NCI-H345 treated with DMSO at 0.1 percent for 48 hours (cell line): Measurements from ENCODE around the gene CGB5.
"Not testable (repeated sequence)": the region's sequence is repeated elsewhere in the genome, so short reads cannot be mapped to it uniquely, and the experiment has no call there.

Experiments used
- DNase-seq: peaks from one replicate; lab custom pipeline; 2025; ENCODE audit not compliant: unreplicated experiment; lab: John Stamatoyannopoulos, UW

The CGB5 gene

DNA sequence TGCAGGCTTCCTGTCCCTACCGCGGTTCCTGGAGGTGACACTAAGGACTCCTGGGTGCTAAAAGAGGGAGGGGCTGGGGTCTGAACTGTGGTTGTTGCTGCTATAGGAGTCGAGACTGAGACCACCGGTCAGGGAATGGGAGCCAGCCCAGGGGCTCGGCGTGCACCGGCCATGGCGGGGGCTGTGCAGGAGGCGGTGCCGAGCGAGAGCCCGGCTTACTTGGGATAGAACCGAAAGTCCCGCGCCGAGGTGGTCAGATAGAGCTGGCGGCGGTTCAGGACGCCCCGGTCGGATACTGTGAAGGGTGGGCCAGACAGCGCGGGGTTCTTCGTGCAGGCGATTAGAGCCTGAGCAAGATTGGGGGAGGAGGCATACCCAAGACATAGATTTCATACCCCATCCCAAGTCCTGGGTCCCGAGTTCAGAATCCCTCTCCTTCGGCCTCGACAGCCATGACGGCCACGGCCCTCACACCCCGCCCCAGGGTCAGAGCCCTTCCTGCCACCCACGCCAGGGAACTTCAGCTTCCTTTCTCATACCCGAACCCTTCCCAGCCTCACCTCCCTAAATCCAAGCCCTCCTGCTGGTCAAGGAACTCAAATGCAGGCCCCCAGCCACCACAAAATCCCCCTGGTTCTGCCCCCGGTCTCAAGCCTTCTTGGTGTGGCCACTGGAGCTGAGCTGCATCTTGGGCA lies 13.4 kb downstream of the CGB5 start:
- not testable (repeated sequence) for DNase-seq

DNA sequence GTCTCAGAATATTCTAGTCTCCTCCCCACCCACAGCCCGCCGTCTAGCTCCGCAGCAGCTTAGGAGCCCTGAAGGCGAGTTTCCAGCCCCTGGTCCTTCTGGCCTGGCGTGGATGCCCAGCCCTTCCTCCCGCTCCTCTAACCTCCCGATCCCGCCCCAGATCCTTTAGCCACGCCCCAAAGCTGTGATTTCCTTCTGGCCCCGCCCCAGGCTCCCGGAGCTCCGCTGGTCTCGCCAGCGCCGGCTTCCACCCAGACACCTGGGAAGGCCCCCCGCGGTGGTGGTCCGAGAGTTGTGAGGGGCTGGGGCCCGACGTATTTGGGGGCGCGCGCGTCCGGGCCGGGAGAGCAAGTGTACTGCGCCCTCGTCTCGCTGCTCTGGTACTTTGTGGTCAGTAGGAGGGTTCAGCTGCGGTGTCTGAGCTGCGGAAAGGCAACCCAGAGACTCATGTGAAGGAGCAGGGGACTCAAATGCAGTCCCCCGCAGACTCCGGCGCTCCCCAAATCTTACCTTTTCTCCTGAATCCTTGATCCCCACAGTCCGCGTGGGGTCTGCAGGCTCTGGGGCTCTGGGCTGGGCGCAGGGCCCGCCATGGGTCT lies 14.1 kb downstream of the CGB5 start, which contains the start of gene CGB7:
CGB7 (minus strand) TSS at position 114 of the 599 bp plus-strand sequence. CDS start 2,374 bp downstream, outside the sequence.
- no peak for DNase-seq

DNA sequence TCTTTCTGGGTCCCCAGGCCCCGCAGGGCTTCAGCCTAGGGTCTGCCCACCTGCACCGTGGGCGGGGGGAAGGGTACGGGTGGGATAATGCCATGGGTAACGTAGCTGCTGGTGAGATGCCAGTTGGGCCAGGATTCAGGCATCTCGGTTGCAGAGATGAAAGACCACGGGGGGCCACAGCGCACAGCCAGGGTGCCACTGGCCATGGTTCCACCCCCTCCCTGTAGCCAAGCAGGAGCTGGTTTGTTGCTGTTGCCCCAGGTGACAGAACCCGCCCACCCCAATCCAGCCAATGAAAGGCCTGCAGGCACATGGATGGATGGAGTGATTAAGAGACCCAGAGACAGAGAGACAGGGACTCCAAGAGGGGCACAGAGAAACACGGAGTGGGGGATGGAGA lies 14.9 kb downstream of the CGB5 start:
- DNase-seq = no peak

DNA sequence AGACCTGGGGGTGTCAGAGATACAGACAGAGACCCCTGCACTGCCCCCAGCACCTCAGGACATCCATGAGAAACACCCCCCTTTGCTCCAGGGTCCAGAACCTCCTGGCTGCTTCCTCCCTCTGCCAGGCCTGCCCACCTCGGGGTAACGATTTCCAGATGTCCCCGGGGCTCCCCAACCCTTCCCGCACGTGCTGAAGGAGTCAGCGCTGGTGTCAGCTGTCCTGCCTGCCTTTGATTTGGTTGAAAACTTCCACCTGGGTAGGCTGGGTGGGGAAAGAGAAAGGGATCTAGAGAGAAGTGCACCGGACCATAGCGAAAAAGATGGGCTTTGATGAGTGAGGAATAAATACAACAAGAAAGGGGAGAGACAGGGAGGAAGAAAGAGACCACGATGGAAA lies 15.4 kb downstream of the CGB5 start:
- DNase-seq = no peak

DNA sequence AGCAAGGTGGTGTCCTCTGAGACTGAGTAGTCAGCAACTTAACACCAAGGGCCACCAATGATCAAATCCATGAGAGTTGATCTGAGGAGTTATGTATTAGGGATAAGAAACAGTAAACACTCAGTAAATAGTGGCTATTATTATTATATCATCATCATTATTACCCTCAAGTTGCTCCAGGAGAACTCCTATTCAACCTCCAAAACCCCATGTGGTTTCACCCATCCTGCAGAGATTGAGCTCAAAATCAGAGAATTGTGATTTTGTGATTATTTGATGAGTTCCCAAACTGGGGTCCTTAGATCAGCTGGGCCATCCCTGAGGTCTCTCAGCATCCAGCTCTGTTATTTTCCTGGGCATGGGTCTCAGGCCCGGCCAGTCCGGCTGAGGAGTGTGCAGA lies 17.4 kb downstream of the CGB5 start:
- DNase-seq = no peak

DNA sequence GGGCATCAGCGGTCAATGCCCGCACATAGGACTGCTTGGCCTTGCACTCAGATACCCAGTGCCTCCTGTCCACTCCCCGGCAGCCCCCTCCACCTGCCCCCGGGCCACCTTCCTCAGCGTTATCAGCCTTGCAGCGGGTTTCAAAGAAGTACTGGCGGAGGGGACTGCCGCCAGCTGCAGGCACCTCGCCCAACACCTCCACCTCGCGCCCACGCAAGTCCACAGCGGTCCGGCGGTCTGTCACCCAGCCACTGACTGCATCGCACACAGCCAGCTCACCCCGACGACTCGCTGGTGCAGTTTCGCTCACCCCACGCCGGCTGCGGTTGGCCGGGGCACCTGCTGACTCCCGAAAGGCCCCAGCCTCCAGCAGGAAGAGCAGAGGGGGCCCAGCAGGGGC lies 17.8 kb downstream of the CGB5 start:
- no peak for DNase-seq

DNA sequence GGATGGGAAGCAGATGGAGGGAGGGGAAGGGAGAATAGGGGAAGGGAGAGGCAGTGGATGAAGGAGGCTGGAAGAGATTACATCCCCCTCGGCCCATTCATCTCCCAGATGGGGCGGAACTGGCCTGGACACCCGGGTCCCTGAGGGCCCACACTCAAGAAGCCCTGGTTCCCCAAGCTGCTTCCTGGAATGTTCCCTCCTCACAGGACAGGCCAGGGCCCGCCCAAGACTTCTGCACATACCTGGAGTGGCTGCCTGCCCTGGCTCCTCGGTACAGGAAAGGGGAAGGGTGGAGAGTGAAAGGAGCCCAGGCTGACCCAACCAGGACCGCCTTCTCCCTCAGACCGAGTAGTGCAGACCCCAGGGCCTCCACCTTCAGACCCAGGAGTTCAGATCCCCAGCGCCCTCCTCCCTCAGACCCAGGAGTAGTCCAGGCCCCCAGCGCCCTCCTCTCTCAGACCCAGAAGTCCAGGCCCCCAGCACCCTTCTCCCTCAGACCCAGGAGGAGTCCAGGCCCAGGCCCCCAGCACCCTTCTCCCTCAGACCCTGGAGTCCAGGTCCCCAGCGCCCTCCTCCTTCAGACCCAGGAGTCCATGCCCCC lies 20.5 kb downstream of the CGB5 start:
- no peak for DNase-seq

DNA sequence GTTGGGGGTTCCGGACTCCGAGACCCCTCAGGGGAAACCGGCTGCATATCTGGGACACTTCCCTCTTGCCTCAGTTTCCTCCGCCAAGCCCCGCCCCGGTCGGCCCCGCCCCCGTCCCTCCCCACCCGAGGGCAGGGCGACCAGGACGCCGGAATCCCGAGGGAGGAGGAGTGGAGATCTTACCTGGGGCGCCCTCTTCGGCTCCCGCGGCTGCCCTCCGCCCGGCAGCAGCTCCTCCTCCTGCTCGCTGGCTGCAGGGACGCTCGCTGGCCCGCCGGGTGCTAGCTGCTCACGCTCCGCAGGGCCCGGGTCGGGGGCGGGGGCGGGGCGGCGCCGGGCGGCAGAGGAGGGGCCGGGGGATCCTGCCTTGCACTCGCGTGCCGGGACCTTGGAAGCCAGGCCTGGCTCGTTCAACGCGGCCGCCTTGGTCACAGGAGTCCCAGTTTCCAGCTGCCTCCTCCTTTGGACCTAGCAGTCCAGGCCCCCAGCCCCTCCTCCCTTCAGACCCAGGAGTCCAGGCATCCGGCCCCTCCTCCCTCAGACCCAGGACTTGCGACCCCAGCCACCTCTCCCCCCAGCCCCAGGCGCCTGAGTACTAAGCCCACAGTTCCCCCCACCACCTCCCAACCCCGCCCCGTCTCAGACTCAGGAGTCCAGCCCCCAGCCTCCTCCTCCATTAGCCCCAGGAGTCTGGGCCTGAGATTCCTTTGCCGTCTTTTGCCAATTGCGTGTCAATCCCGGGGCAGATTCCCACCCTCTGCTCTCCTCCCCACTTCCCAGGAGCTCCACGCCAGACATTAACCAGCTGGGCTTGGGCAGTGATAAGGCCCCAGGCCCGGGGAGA lies 21.3 kb downstream of the CGB5 start, which contains the start of gene NTF4:
NTF4 (minus strand) TSS at position 51 of the 844 bp plus-strand sequence. CDS start 2,821 bp downstream, outside the sequence.
- no peak for DNase-seq

DNA sequence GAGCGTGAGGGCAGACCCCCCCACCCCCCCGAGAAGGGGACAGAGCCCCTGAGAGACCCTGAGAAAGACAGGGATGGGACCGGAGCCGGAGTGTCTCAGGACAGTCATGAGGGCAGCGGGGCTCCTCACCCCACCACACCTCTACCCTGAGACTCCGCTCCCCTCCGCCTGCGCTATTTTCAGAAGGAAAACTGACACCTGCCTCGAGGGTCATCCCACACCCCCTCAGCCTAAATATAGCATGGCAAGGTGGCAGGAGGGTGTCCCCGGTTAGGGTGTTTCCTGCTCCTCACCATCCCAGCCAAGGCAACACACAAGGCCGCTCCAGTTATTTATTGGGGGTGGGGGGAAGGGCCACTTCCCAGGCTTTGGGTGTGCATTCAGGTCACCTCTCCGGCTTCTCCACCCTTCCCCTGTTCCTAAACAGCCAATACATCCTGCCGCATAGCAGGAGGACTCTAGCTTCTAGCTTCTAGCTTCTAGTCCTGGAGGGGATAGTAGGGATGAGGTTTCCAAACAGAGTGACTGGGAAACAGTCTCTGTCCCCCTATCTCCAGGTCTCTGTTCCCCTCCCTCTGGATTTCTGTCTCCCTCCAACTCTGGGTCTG lies 22.4 kb downstream of the CGB5 start:
- no peak for DNase-seq

DNA sequence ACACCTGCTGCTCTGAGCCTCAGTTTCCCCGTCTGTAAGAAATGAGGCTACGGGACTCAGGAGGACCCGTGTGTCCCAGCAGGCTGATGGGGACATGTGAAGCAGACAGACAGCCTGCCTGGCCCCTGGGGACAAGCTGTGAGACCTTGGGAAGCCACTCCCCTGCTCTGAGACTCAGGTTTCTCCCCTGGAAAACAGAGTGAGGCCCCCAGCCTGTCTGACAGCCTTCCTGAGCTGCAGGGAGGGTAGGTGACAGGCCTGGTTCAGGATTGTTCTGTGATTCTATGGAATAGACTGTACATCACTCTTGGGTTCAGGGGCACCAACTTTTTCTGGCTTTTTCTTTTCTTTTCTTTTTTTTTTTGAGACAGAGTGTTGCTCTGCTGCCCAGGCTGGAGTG lies 23.9 kb downstream of the CGB5 start:
- DNase-seq = no peak

DNA sequence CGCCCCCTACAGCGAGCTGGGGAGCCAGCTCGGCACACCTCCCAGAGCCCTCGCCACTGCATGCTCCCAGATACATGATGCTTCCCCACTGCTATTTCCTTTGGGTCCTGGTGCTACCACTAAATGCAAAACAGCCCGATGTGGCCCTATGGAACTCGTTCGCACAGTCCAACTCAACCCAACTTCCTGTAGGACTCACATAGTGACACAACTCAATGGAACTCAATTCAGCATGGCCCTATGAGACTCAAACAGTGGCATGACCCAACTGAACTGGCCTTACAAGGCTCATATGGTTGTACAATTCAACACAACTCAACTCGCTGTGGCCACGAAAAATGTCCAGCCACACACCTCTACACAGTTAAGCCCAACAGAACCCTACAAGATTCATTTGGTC lies 25.4 kb downstream of the CGB5 start:
- no peak for DNase-seq

DNA sequence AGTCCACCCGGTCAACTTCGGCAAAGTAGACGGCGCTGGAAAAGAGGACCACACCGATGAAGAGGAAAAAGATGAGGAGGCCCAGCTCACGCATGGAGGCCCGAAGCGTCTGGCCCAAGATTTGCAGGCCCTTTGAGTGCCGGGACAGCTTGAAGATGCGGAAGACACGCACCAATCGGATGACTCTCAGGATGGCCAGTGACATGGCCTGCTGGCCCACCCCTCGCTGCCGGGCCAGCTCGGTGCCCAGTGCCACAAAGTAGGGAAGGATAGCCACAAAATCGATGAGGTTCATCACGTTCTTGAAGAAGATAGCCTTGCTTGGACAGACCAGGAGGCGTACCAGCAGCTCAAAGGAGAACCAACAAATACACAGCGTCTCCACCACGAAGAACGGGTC lies 26.8 kb downstream of the CGB5 start:
- DNase-seq = no peak

DNA sequence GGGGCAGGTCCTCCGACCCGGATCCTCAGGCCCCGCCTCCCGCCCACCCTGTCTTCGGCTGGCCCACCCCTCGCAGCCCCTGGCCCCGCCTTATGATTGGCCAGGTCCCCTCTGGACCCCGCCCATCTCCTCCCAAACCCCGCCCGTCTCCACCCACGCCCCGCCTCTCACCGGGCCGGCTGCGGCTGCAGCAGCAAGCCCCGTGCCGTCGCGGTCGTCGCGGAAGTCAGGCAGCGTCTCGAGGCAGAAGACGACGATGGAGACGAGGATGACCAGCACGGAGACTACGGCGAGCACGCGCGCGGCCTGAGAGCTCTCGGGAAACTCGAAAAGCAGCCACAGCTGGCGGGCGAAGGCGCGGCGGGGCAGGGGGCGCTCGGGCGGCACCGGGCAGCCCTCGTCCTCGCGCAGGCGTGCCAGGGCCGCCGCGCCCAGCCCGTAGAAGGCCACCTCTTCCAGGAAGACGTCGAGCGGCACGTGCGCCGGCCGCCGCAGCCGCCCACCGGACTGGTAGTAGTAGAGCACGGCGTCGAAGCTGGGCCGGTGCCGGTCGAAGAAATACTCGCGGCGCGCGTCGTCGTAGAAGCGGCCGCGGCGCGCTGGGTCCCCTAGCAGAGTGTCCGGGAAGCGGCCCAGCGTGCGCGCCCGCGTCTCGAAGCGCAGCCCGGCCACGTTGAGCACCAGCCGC lies 28.4 kb downstream of the CGB5 start:
- no peak for DNase-seq

DNA sequence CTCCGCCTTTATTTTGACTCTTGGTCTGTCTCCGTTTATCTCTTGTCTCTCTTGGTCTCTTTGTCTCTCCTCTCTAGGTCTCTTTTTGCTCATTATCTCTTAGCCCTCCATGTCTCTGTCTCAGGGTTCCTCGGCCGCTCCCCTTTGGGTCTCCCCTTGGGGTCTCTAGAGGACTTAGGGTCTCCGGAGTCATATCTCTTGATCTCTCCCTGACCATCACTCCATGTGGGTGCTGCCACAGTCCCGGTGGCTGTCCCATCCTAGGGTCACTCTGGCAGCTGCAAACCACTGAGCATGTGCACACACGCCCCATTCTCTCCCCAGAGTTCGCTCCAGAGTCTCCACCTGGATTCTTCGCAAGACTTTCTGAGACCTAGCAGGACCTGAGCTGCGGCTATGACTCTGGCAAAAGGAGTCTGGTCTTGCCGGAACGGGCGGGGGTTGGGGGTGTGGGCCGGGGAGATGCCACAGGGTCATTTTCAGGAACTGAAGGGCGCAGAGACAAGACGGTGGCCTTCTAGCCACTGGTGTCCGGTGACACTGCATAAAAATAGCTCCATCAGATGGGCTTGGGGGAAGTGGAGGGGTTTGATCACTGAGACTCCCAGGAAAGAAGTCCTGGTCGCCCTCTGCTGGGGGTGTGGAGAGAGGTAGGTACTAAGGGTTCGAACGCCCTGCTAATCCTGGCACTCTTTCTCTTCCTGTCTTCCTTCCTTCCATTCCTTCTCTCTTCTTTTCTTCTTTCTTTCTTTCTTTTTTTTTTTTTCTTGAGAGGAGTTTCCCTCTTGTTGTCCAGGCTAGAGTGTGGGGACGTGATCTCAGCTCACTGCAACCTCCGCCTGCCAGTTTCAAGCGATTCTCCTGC lies 30.1 kb downstream of the CGB5 start:
- no peak for DNase-seq

DNA sequence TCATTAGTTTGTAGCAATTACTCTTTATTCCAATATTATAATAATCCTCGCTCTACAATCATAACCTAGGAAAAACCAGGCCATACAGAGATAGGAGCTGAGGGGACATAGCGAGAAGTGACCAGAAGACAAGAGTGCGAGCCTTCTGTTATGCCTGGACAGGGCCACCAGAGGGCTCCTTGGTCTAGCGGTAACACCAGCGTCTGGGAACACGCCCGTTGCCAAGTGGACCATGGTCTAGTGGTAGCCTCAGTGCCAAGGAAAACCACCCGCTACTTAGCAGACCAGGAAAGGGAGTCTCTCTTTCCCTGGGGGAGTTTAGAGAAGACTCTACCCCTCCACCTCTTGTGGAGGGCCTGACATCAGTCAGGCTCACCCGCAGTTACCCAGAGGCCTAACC lies 31.2 kb downstream of the CGB5 start:
- DNase-seq = not testable (repeated sequence)

DNA sequence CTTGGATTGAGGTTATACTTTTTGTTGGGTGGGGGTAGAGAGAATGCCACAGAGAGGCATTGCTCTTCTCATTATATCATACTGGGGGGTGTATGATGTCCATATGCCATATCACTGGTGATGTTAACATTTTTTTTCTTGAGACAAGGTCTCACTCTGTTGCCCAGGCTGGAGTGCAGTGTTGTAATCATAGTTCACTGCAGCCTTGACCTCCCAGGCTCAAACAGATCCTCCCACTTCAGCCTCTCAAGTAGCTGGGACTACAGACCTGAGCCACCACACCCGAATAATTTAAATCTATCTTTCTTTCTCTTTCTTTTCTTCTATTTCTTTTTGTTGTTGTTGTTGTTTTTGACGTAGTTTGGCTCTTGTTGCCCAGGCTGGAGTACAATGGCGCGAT lies 36.7 kb downstream of the CGB5 start:
- DNase-seq = no peak

DNA sequence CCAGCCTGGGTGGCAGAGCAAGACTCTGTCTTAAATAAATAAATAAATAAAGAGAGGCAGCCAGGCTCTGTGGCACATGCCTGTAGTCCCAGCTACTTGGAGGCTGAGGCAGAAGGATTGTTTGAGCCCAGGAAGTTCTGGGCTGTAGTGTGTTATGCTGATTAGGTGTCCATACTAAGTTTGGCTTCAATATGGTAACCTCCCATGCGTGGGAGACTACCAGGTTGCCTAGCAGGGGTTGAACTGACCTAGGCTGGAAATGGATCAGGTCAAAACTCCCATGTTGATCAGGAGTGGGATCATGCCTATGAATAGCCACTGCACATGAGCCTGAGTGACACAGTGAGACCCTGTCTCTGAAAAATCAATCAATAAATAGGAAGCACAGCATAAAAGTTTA lies 37.6 kb downstream of the CGB5 start:
- no peak for DNase-seq

DNA sequence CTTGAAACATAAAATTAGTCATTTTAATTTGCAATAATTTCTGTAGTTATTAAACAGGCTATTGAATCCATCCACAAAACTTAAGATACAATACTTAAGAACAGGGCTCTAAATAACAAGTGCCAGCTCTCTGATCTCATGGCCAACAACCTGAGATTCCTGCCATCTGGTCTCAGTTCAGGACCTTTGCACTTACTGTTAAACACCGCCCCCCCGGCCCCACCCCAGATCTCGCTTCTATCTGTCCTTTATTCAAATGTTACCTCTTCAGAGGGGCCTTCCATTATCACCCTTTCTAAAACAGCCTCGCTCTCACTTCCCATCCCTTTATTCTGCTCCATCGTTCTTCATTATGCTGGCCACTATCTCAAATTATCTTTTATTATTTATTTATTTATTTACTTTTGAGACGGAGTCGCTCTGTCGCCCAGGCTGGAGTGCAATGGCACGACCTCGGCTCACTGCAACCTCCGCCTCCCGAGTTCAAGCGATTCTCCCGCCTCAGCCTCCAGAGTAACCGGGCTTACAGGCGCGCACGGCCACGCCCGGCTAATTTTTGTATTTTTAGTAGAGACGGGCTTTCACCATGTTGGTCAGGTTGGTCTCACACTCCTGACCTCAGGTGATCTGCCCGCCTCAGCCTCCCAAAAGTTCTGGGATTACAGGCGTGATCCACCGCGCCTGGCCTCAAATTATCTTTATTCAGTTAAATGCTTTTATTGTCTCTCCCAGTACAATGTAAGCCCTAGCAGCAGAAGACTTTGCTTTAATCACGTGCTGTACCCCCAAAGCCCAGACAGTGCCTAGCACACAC lies 40.8 kb downstream of the CGB5 start:
- DNase-seq = no peak
